GM12878 (cell line): ENCODE results near the gene TAF6L. TPM values are rescaled to one million over a fixed set of nuclear protein-coding genes. Genes with fewer than 3 reads are reported as not detected.

Source experiments
- BCLAF1 ChIP-seq: fragments of 450-650 bp; IDR thresholded peaks from 2 replicates; pipeline ENCODE4 v1.6.1; 2017; ENCODE audit warnings: antibody characterized with exemption, mild to moderate bottlenecking, moderate library complexity
- CHD1 ChIP-seq: IDR thresholded peaks from 2 replicates; pipeline ENCODE4 v1.6.1; 2012; ENCODE audit warnings: low read depth, low read length, improper control_type of control experiment
- CHD4 ChIP-seq: fragments of 200-600 bp; sonication (generic); IDR thresholded peaks from 2 replicates; pipeline ENCODE4 v1.6.1; 2016; ENCODE audit warnings: mild to moderate bottlenecking
- CREB1 ChIP-seq: IDR thresholded peaks from 2 replicates; pipeline ENCODE4 v1.6.1; 2012; ENCODE audit warnings: low read depth, mild to moderate bottlenecking, inconsistent platforms
- EP300 ChIP-seq, 2 experiments: fragments of 150-350 bp in 1 of 2; IDR thresholded peaks; 2 replicates each; pipeline ENCODE4 v1.6.1; 2011 to 2012; ENCODE audit warnings: low read depth in 2 of 2, low read length in 2 of 2, borderline replicate concordance in 1 of 2, improper control_type of control experiment in 1 of 2, inconsistent platforms in 1 of 2; ENCODE audit not compliant: control insufficient read depth in 1 of 2
- HDAC6 ChIP-seq: fragments of 200-600 bp; sonication (generic); IDR thresholded peaks from one replicate; pipeline ENCODE4 v1.8.0; 2017; ENCODE audit warnings: antibody characterized with exemption; ENCODE audit not compliant: unreplicated experiment
- IKZF1 ChIP-seq: fragments of 450-650 bp; conservative IDR thresholded peaks from 2 replicates; pipeline ENCODE4 v1.6.1; 2017; ENCODE audit warnings: antibody characterized with exemption, mild to moderate bottlenecking
- JUNB ChIP-seq: IDR thresholded peaks from 2 replicates; pipeline ENCODE4 v1.6.1; 2016; ENCODE audit warnings: antibody characterized with exemption, mild to moderate bottlenecking
- JUND ChIP-seq: IDR thresholded peaks from 2 replicates; pipeline ENCODE4 v1.6.1; 2012; ENCODE audit warnings: low read depth, mild to moderate bottlenecking, low read length, improper control_type of control experiment, moderate library complexity
- KDM1A ChIP-seq: fragments of 200-600 bp; sonication (generic); IDR thresholded peaks from 2 replicates; pipeline ENCODE4 v1.6.1; 2016; ENCODE audit warnings: borderline replicate concordance
- NFIC ChIP-seq: IDR thresholded peaks from 2 replicates; pipeline ENCODE4 v1.6.1; 2012; ENCODE audit warnings: low read depth, mild to moderate bottlenecking, inconsistent platforms, low read length, moderate library complexity
- NR2C1 ChIP-seq: fragments of 450-650 bp; IDR thresholded peaks from 2 replicates; pipeline ENCODE4 v1.6.1; 2017; ENCODE audit warnings: antibody characterized with exemption, mild to moderate bottlenecking, moderate library complexity
- NR2C2 ChIP-seq: IDR thresholded peaks from 2 replicates; pipeline ENCODE4 v1.6.1; 2011; ENCODE audit warnings: borderline replicate concordance, low read depth; ENCODE audit not compliant: control insufficient read depth, insufficient read length
- PML ChIP-seq: IDR thresholded peaks from 2 replicates; pipeline ENCODE4 v1.6.1; 2012; ENCODE audit warnings: low read length, inconsistent platforms
- POLR2AphosphoS5 ChIP-seq: IDR thresholded peaks from 2 replicates; pipeline ENCODE4 v1.6.1; 2011; ENCODE audit warnings: mild to moderate bottlenecking, low read length, inconsistent platforms
- SMAD5 ChIP-seq: IDR thresholded peaks from 2 replicates; pipeline ENCODE4 v1.6.1; 2016; ENCODE audit warnings: antibody characterized with exemption, low read depth
- SPI1 ChIP-seq: IDR thresholded peaks from 2 replicates; pipeline ENCODE4 v1.6.1; 2011; ENCODE audit warnings: low read depth, mild to moderate bottlenecking, low read length, moderate library complexity, borderline replicate concordance; ENCODE audit not compliant: insufficient read depth
- SREBF2 ChIP-seq: IDR thresholded peaks from 2 replicates; pipeline ENCODE4 v1.6.1; 2012; ENCODE audit warnings: mild to moderate bottlenecking, low read length
- SRF ChIP-seq, 2 experiments: IDR thresholded peaks; 2 replicates each; pipeline ENCODE4 v1.6.1; 2011; ENCODE audit warnings: low read depth in 2 of 2, low read length in 2 of 2, mild to moderate bottlenecking in 1 of 2, moderate library complexity in 1 of 2
- TAF1 ChIP-seq: IDR thresholded peaks from 2 replicates; pipeline ENCODE4 v1.6.1; 2011; ENCODE audit warnings: mild to moderate bottlenecking, low read depth, low read length, borderline replicate concordance
- YBX1 ChIP-seq: fragments of 450-650 bp; IDR thresholded peaks from 2 replicates; pipeline ENCODE4 v1.6.1; 2016; ENCODE audit warnings: antibody characterized with exemption
- ZNF24 ChIP-seq: fragments of 450-650 bp; IDR thresholded peaks from 2 replicates; pipeline ENCODE4 v1.6.1; 2017; ENCODE audit warnings: antibody characterized with exemption, mild to moderate bottlenecking
- polyA plus RNA-seq, 11 experiments: library from polyadenylated mRNA; depleted of rRNA in 4 of 11; unstranded in 6 of 11; stranded (reverse) in 5 of 11; fragments of >200 nt; fragmentation: Nextera tagmentation in 4 of 11; fragmentation: Illumina TruSeq in 1 of 11; extraction: Ambion mirVana in 4 of 11; extraction: Trizol in 1 of 11; gene quantifications; 1 replicate in 1 of 11; 2 replicates in 10 of 11; pipeline versions ENCODE4 v1.2.1 to v1.2.3, GENCODE V29; 2011 to 2016; ENCODE audit warnings: inconsistent platforms in 2 of 11, missing spikeins in 2 of 11, low read depth in 1 of 11
- total RNA-seq, 4 experiments: library from RNA; depleted of rRNA in 3 of 4; stranded (reverse); fragments of >200 nt in 3 of 4; fragmentation: Illumina TruSeq in 1 of 4; extraction: Trizol in 1 of 4; gene quantifications; 2 replicates each; pipeline versions ENCODE4 v1.2.1 to v1.2.3, GENCODE V29; 2013 to 2021
- TF ChIP-seq, protein P1 (sequence below): fragments of 450-650 bp; IDR thresholded peaks from 2 replicates; pipeline ENCODE4 v1.6.1; 2016; ENCODE audit warnings: mild to moderate bottlenecking, moderate library complexity, borderline replicate concordance
- TF ChIP-seq, protein P2 (sequence below): IDR thresholded peaks from 2 replicates; pipeline ENCODE4 v1.6.1; 2012; ENCODE audit warnings: low read depth, low read length, improper control_type of control experiment

TAF6L gene
- total and polyA plus RNA-seq, 10 of the 15 experiments (the other 5 are each of a cell fraction or from before 2014, with no cell fraction given) = 0.15 to 35.6 (median 19.0) TPM

DNA sequence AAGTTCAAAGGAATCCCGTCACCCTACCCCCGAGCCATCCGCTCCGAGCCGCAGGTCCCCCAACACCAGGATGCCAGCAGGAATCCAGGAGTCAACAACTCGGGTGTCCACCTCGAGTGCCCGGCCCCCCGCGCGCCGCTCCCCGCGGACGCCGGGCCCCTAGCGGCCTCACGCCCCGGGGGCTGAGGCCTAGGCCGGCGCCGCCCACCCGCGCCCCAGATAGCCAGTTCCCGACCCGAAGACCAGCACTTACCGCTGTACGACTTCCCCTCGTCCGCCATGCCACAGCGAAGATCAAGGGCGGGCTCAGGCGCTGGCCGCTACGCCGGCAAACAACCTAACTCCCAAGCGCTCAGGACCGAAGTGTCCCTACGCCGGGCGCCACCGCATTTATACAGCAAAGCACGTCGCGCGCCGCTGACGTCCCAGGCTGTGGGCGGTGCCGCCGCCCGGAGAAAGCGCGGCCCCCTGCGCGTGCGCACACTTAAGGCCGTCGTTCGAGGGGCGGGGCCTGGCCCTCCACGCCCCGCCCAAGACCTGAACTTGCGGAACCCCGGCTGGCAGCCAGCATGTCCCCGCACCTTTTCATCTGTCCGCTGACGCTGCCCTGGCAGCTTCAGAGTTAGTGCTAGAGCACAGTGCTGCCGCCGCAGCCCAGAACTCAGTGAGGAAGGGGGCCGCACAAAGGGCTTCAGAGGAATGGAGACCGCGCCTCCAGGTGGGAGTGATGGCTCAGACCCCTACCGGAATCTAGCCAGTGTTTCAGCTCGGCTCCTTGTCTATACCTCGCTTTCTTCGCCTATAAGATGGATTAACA is 34.1 kb downstream of the TAF6L start, which contains the start of gene NXF1 (continued):
- TF ChIP-seq ZNF24 = peak; percentile 56; the same call in 1 of the 2 replicates
- TF ChIP-seq NR2C1 = peak; percentile 38; the same call in 1 of the 2 replicates
- peak; percentile 99 for TF ChIP-seq PML
- TF ChIP-seq, protein P1, sequence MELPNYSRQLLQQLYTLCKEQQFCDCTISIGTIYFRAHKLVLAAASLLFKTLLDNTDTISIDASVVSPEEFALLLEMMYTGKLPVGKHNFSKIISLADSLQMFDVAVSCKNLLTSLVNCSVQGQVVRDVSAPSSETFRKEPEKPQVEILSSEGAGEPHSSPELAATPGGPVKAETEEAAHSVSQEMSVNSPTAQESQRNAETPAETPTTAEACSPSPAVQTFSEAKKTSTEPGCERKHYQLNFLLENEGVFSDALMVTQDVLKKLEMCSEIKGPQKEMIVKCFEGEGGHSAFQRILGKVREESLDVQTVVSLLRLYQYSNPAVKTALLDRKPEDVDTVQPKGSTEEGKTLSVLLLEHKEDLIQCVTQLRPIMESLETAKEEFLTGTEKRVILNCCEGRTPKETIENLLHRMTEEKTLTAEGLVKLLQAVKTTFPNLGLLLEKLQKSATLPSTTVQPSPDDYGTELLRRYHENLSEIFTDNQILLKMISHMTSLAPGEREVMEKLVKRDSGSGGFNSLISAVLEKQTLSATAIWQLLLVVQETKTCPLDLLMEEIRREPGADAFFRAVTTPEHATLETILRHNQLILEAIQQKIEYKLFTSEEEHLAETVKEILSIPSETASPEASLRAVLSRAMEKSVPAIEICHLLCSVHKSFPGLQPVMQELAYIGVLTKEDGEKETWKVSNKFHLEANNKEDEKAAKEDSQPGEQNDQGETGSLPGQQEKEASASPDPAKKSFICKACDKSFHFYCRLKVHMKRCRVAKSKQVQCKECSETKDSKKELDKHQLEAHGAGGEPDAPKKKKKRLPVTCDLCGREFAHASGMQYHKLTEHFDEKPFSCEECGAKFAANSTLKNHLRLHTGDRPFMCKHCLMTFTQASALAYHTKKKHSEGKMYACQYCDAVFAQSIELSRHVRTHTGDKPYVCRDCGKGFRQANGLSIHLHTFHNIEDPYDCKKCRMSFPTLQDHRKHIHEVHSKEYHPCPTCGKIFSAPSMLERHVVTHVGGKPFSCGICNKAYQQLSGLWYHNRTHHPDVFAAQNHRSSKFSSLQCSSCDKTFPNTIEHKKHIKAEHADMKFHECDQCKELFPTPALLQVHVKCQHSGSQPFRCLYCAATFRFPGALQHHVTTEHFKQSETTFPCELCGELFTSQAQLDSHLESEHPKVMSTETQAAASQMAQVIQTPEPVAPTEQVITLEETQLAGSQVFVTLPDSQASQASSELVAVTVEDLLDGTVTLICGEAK = no peak
- peak; percentile 100 for TF ChIP-seq POLR2AphosphoS5
- TF ChIP-seq JUNB = no peak
- TF ChIP-seq TAF1 = peak; percentile 99
- TF ChIP-seq BCLAF1 = peak; percentile 66; the same call in 1 of the 2 replicates
- peak; percentile 99 for TF ChIP-seq SMAD5
- no peak for TF ChIP-seq NFIC
- no peak for TF ChIP-seq SREBF2
- TF ChIP-seq CHD1 = peak; percentile 83
- peak; percentile 79 for TF ChIP-seq IKZF1
- TF ChIP-seq HDAC6 = peak; percentile 94
- TF ChIP-seq, protein P2, sequence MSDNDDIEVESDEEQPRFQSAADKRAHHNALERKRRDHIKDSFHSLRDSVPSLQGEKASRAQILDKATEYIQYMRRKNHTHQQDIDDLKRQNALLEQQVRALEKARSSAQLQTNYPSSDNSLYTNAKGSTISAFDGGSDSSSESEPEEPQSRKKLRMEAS = peak; percentile 76; the same call in 1 of the 2 replicates
- TF ChIP-seq EP300 (IDR thresholded peaks at IDR 0.05; ENCODE audit: borderline replicate concordance in 1 of 2, control insufficient read depth in 1 of 2, low read depth in 2 of 2, low read length in 2 of 2) = 0 out of 4 replicates have a peak, but pooled peaks of 1 of the 2 experiments have one; percentile 22
- no peak for TF ChIP-seq CHD4
- no peak for TF ChIP-seq KDM1A
- 0 out of 2 replicates have a peak, but pooled peaks have one; percentile 13 for TF ChIP-seq SPI1
- peak in 1 of 2 experiments; percentile 73; a peak in 1 of 4 replicates for TF ChIP-seq SRF (IDR thresholded peaks at IDR 0.05; ENCODE audit: low read depth in 2 of 2, low read length in 2 of 2)
- no peak for TF ChIP-seq JUND
- no peak for TF ChIP-seq NR2C2
- no peak for TF ChIP-seq YBX1
- peak; percentile 98 for TF ChIP-seq CREB1
